Measurements from ENCODE around the gene MRGPRE. TPM values are rescaled to one million over a fixed set of nuclear protein-coding genes. Genes with fewer than 3 reads are reported as not detected.

Gene MRGPRE
- total RNA-seq, 1 donor from 2014 or later, result not detected

DNA sequence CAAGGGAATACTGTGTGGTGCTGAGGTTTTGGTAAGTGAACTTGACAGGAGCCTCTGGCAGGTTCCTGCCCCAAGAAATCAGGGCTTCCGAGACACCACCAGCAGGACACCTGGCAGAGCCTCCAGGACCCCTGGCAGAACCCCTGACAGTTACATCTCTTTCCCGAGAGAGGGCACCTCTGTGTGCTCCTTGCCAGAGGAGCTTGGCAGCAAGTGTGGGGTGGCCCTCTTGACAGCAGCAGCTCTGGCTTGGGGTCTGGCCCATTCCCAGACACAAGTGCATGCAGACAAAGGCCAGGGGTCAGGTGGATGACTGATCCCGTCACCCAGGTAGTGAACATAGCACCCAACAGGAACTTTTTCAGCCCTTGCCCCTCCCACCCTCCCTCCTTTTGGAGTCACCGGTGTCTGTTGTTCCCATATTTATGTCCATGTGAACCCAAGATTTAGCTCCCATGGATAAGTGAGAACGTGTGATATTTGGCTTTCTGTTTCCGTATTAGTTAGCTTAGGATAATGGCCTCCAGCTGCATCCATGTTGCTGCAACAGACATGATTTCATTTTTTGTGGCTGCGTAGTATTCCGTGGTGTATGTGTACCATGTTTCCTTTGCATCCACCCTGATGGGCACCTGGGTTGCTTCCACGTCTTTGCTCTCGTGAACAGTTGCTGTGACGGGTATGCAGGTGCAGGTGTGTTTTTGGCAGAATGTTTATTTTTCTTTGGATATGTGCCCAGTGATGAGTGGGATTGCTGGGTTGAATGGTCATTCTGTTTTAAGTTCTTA lies 45.9 kb downstream of the MRGPRE start:
- no peak for DNase-seq (ENCODE audit: low spot score in 2 of 2)
- Histone ChIP-seq H3K27ac (no peak overlapping the region), H3K4me1 (no peaks in the 10 kb centered on the region), H3K36me3 (no peaks in the 10 kb centered on the region), H3K9me3 (no peaks in the 10 kb centered on the region), H3K27me3 (no peaks in the 10 kb centered on the region), H3K4me3 (no peak overlapping the region)
- intact Hi-C loops (cut with DNase I), result no loop called here
- no peak for TF ChIP-seq CTCF (IDR thresholded peaks at IDR 0.05)

- intact Hi-C loops (cut with DNase I), result no loop called here
- no peaks in the 10 kb centered on the region for H3K9me3 ChIP-seq
- DNase-seq (ENCODE audit: low spot score in 2 of 2), result no peak
- H3K27me3 ChIP-seq, result no peaks in the 10 kb centered on the region
- no peak overlapping the region for H3K27ac ChIP-seq
- H3K4me3 ChIP-seq, result no peak overlapping the region
- H3K4me1 ChIP-seq, result no peaks in the 10 kb centered on the region
- no peaks in the 10 kb centered on the region for H3K36me3 ChIP-seq
- TF ChIP-seq CTCF (IDR thresholded peaks at IDR 0.05), result no peak
These were observed 47.4 kb downstream of the MRGPRE start for GRCh38 chr11:3184732-3185347.

GRCh38 chr11:3183523-3183922 lies 48.7 kb downstream of the MRGPRE start:
- no peaks in the 10 kb centered on the region for H3K9me3 ChIP-seq
- no peak for TF ChIP-seq CTCF (IDR thresholded peaks at IDR 0.05)
- DNase-seq (ENCODE audit: low spot score in 2 of 2), result no peak
- H3K4me1 ChIP-seq, result no peaks in the 10 kb centered on the region
- intact Hi-C loops (cut with DNase I), result no loop called here
- H3K27me3 ChIP-seq, result no peaks in the 10 kb centered on the region
- H3K27ac ChIP-seq, result no peak overlapping the region
- H3K4me3 ChIP-seq, result no peak overlapping the region
- H3K36me3 ChIP-seq, result no peaks in the 10 kb centered on the region

GRCh38 chr11:3182462-3182852 lies 49.8 kb downstream of the MRGPRE start:
- H3K4me3 ChIP-seq, result no peak overlapping the region
- intact Hi-C loops (cut with DNase I), result no loop called here
- TF ChIP-seq CTCF (IDR thresholded peaks at IDR 0.05), result no peak
- H3K9me3 ChIP-seq, result no peaks in the 10 kb centered on the region
- no peaks in the 10 kb centered on the region for H3K36me3 ChIP-seq
- no peaks in the 10 kb centered on the region for H3K27me3 ChIP-seq
- no peak for DNase-seq (ENCODE audit: low spot score in 2 of 2)
- H3K4me1 ChIP-seq, result no peaks in the 10 kb centered on the region
- H3K27ac ChIP-seq, result no peak overlapping the region

DNA sequence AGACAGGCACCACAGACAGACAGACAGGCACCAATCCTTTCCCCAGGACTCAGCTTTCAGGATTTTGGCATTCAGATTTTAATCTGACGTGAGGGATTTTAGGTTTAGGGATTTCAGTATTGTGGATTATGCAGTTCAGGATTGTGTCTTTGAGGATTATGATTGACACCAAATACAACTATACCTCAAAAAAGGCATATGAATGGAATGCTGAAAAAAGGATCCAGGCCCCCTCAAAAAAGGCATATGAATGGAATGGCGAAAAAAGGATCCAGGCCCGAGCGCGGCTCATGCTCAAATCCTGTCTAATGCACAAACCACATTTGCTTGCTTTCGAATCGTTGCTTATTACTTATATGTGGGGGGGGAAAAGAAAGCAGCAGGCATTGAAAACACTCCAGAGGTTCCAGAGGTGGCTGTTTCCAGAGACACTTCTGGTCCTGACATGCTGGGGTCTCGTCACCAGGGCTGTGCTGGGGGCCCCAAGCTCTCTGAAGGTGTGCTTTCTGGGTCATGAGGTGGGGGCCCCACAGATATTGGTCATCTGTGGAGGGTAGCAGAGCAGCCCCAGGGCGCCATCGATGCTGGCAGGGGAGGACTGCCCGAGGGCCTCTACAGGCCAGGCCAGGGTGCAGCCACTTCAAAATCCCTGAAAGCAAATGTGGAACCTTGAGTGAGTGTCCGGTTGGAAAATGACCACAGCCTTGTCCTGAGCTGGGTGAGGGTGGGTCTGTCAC lies 50.3 kb downstream of the MRGPRE start:
- Histone ChIP-seq H3K27me3 (no peaks in the 10 kb centered on the region), H3K4me1 (no peaks in the 10 kb centered on the region), H3K4me3 (no peak overlapping the region), H3K9me3 (no peaks in the 10 kb centered on the region), H3K36me3 (no peaks in the 10 kb centered on the region), H3K27ac (no peak overlapping the region)
- no peak for TF ChIP-seq CTCF (IDR thresholded peaks at IDR 0.05)
- DNase-seq (ENCODE audit: low spot score in 2 of 2), result no peak
- intact Hi-C loops (cut with DNase I), result no loop called here
